HCT116 (cell line): ENCODE measurements around the gene HAT1. TPM values are rescaled to one million over a fixed set of nuclear protein-coding genes. Genes with fewer than 3 reads are reported as not detected.

Experiments used
- ATAC-seq: fragments of 200-7000 bp; cut with Tn5 transposase; 2 replicates; pipeline ENCODE4 v1.9.1; 2020; ENCODE audit warnings: mild to moderate bottlenecking, moderate library complexity
- BruUV-seq: library from RNA; stranded (reverse); fragments of 400-500 nt; replicated peaks from 2 replicates; lab custom pipeline; 2021; lab: Mats Ljungman, UMichigan
- CTCF ChIA-PET: fragments of 300-600 bp; sonication (Branson Sonifier 250); formaldehyde crosslinking; loops from one replicate; lab custom pipeline; 2021; ENCODE audit warnings: antibody characterized with exemption; lab: Charles Lee
- POLR2A ChIA-PET: fragments of 300-600, 350-600 bp; sonication (Branson Sonifier 250); formaldehyde crosslinking; loops from one replicate; lab custom pipeline; 2021; ENCODE audit warnings: antibody characterized with exemption; lab: Charles Lee
- RAD21 ChIA-PET, 2 experiments: fragments of 300-600 bp; sonication (Branson Sonifier 250); formaldehyde crosslinking; loops; one replicate each; lab custom pipeline; 2023; ENCODE audit warnings: low total read pairs in 2 of 2; ENCODE audit not compliant: uncharacterized antibody in 2 of 2, unreplicated experiment in 2 of 2, low non-redundant PET in 1 of 2; lab: Charles Lee
- DNase-seq: peaks from one replicate; pipeline ENCODE4 v3.0.0-alpha.2; 2010; ENCODE audit warnings: low read depth, low spot score
- H2AFZ ChIP-seq: fragments of 200-600 bp; shearing (Covaris generic), sonication (generic); 2 replicates; pipeline ENCODE4 v1.6.1; 2017; ENCODE audit warnings: low read depth, mixed run types, mixed read lengths, antibody characterized with exemption, low read length; ENCODE audit not compliant: poor library complexity, severe bottlenecking
- H3K27ac ChIP-seq: 2 replicates; pipeline ENCODE4 v1.5.1; 2012; ENCODE audit warnings: low read depth, low read length
- H3K27me3 ChIP-seq: fragments of 200-600 bp; sonication (generic); 2 replicates; pipeline ENCODE4 v1.6.1; 2016; ENCODE audit warnings: mixed run types, low read length, mixed read lengths; ENCODE audit not compliant: insufficient read depth
- H3K36me3 ChIP-seq, 2 experiments: fragments of 200-500 bp in 1 of 2; fragments of 200-600 bp in 1 of 2; sonication (Bioruptor generic) in 1 of 2; sonication (generic) in 1 of 2; 2 replicates each; pipeline versions ENCODE4 v1.5.1 to v1.6.1; 2014 to 2016; ENCODE audit warnings: low read length in 2 of 2, inconsistent platforms in 1 of 2, mixed read lengths in 1 of 2, mixed run types in 1 of 2; ENCODE audit not compliant: insufficient read depth in 2 of 2, control insufficient read depth in 1 of 2
- H3K4me1 ChIP-seq, 2 experiments: fragments of 200-600 bp in 1 of 2; sonication (generic) in 1 of 2; 2 replicates each; pipeline versions ENCODE4 v1.5.1 to v1.6.1; 2012 to 2017; ENCODE audit warnings: low read length in 2 of 2, inconsistent platforms in 1 of 2, mild to moderate bottlenecking in 1 of 2, mixed read lengths in 1 of 2, mixed run types in 1 of 2, moderate library complexity in 1 of 2; ENCODE audit not compliant: insufficient read depth in 2 of 2, control insufficient read depth in 1 of 2
- H3K4me2 ChIP-seq: fragments of 200-600 bp; sonication (generic); 2 replicates; pipeline ENCODE4 v1.6.1; 2017; ENCODE audit warnings: mixed run types, low read length, mixed read lengths
- H3K4me3 ChIP-seq, 2 experiments: fragments of 200-600 bp in 1 of 2; sonication (generic) in 1 of 2; replicated peaks in 1 of 2; 2 replicates each; pipeline ENCODE4 v1.5.1; 2011 to 2016; ENCODE audit warnings: low read length in 2 of 2, control low read depth in 1 of 2, low read depth in 1 of 2, mild to moderate bottlenecking in 1 of 2, mixed read lengths in 1 of 2, mixed run types in 1 of 2
- H3K79me2 ChIP-seq: fragments of 200-600 bp; sonication (generic); 2 replicates; pipeline ENCODE4 v1.6.1; 2017; ENCODE audit warnings: mild to moderate bottlenecking, mixed run types, low read length, moderate library complexity, mixed read lengths; ENCODE audit not compliant: insufficient read depth
- H3K9ac ChIP-seq: fragments of 200-600 bp; sonication (generic); 2 replicates; pipeline ENCODE4 v1.6.1; 2016; ENCODE audit warnings: low read length, mixed read lengths
- H3K9me2 ChIP-seq: fragments of 200-600 bp; sonication (generic), shearing (Covaris generic); 2 replicates; pipeline ENCODE4 v1.6.1; 2017; ENCODE audit warnings: mixed run types, mild to moderate bottlenecking, moderate library complexity; ENCODE audit not compliant: insufficient read depth
- H3K9me3 ChIP-seq, 2 experiments: fragments of 200-500 bp in 1 of 2; fragments of 200-600 bp in 1 of 2; sonication (Bioruptor generic) in 1 of 2; sonication (generic) in 1 of 2; 2 replicates each; pipeline ENCODE4 v1.6.1; 2014 to 2017; ENCODE audit warnings: low read length in 2 of 2, mixed read lengths in 2 of 2, inconsistent platforms in 1 of 2, low read depth in 1 of 2, mild to moderate bottlenecking in 1 of 2, mixed run types in 1 of 2, moderate library complexity in 1 of 2; ENCODE audit not compliant: control insufficient read depth in 1 of 2, insufficient read depth in 1 of 2
- H4K20me1 ChIP-seq: fragments of 200-600 bp; sonication (generic), shearing (Covaris generic); 2 replicates; pipeline ENCODE4 v1.6.1; 2017; ENCODE audit warnings: mixed run types, mild to moderate bottlenecking, moderate library complexity; ENCODE audit not compliant: insufficient read depth
- ATF3 ChIP-seq: IDR thresholded peaks from 2 replicates; pipeline ENCODE4 v1.6.1; 2012
- CEBPB ChIP-seq: IDR thresholded peaks from 2 replicates; pipeline ENCODE4 v1.6.1; 2012; ENCODE audit warnings: low read depth
- ELF1 ChIP-seq: IDR thresholded peaks from 2 replicates; pipeline ENCODE4 v1.6.1; 2012; ENCODE audit warnings: low read depth, borderline replicate concordance
- EZH2phosphoT487 ChIP-seq: fragments of 200-600 bp; IDR thresholded peaks from 2 replicates; pipeline ENCODE4 v1.6.1; 2018; ENCODE audit warnings: antibody characterized with exemption, borderline replicate concordance
- FOSL1 ChIP-seq: IDR thresholded peaks from 2 replicates; pipeline ENCODE4 v1.6.1; 2012; ENCODE audit warnings: low read depth
- JUND ChIP-seq: IDR thresholded peaks from 2 replicates; pipeline ENCODE4 v1.6.1; 2012
- POLR2A ChIP-seq: IDR thresholded peaks from 2 replicates; pipeline ENCODE4 v1.7.0; 2011; ENCODE audit warnings: borderline replicate concordance; ENCODE audit not compliant: insufficient read depth, insufficient read length; ENCODE audit errors: extremely low read depth
- POLR2AphosphoS5 ChIP-seq: IDR thresholded peaks from 2 replicates; pipeline ENCODE4 v1.6.1; 2011; ENCODE audit warnings: mild to moderate bottlenecking, low read depth, low read length, moderate library complexity
- RAD21 ChIP-seq: IDR thresholded peaks from 2 replicates; pipeline ENCODE4 v1.6.1; 2012; ENCODE audit warnings: low read depth, mild to moderate bottlenecking
- SRF ChIP-seq: IDR thresholded peaks from 2 replicates; pipeline ENCODE4 v1.6.1; 2012; ENCODE audit warnings: low read depth
- TCF7L2 ChIP-seq: IDR thresholded peaks from 2 replicates; pipeline ENCODE4 v1.7.0; 2011; ENCODE audit warnings: borderline replicate concordance, inconsistent platforms; ENCODE audit not compliant: insufficient read depth, insufficient read length; ENCODE audit errors: extremely low read depth
- YY1 ChIP-seq: IDR thresholded peaks from 2 replicates; pipeline ENCODE4 v1.6.1; 2011; ENCODE audit warnings: low read length, low read depth, moderate library complexity, mild to moderate bottlenecking; ENCODE audit not compliant: insufficient replicate concordance; ENCODE audit errors: extremely low read depth
- ZBTB33 ChIP-seq: IDR thresholded peaks from 2 replicates; pipeline ENCODE4 v1.6.1; 2011; ENCODE audit warnings: mild to moderate bottlenecking, low read length, moderate library complexity; ENCODE audit not compliant: insufficient replicate concordance; ENCODE audit errors: extremely low read depth
- ZFX ChIP-seq: fragments of 450-650 bp; IDR thresholded peaks from 2 replicates; pipeline ENCODE4 v1.6.1; 2017
- ZNF274 ChIP-seq: fragments of 200-500 bp; sonication (Bioruptor generic); IDR thresholded peaks from 2 replicates; pipeline ENCODE4 v1.6.1; 2014; ENCODE audit warnings: mild to moderate bottlenecking, low read depth, low read length, inconsistent platforms
- intact Hi-C: fragments of 100-400 bp; cut with micrococcal nuclease; formaldehyde crosslinking; loops from 2 replicates; pipeline ENCODE4 v1.10.0; 2022
- total RNA-seq: library from RNA; stranded (reverse); gene quantifications from one replicate; pipeline ENCODE4 v1.2.1, GENCODE V29; 2021; ENCODE audit not compliant: unreplicated experiment
- TF ChIP-seq, protein P1 (sequence below): IDR thresholded peaks from 2 replicates; pipeline ENCODE4 v1.6.1; 2012; ENCODE audit warnings: low read depth

HAT1 gene
- total RNA-seq, 1 experiment from 2014 or later, result 72.6 TPM

DNA sequence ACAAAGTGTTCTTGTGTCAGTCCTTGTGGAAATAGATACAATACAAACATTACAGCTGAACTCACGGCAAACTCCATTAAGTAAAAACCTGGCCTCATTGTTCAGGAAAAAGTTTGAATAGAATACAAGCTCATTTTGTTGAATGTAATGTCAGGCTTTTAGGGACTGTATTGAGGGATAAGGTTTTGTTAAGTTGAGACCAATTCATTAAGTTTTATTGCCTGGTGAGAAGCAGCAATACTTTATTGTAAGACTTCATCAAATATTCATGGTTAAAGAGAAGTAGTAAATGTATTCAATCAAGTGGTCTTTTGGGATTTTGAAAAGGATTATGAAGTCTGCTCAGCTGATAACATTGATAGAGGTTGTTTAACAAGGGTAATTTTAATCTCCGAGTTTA lies 42.0 kb downstream of the HAT1 start:
- Histone ChIP-seq H4K20me1 (peaks cover 4% of the 10 kb centered on the region; the same call in 1 of the 2 replicates), H3K4me3 (no peak overlapping the region), H3K4me1 (no peaks in the 10 kb centered on the region), H3K27me3 (no peaks in the 10 kb centered on the region), H3K9me2 (no peaks in the 10 kb centered on the region), H3K4me2 (no peak overlapping the region), H3K36me3 (peaks cover 4 to 10% of the 10 kb centered on the region in 2 experiments; a peak in 2 of 4 replicates), H3K9ac (no peak overlapping the region), H3K9me3 (no peaks in the 10 kb centered on the region), H2AFZ (no peak overlapping the region), H3K79me2 (peaks cover 16% of the 10 kb centered on the region), H3K27ac (no peak overlapping the region)
- RAD21 ChIA-PET, result no interaction called here
- CTCF ChIA-PET, result no interaction called here
- intact Hi-C loops, result no loop called here
- DNase-seq (no peak), ATAC-seq (no peak)
- no TSS peak for BruUV-seq
- TF ChIP-seq ZFX (no peak), ELF1 (no peak), ZNF274 (no peak)
- POLR2A ChIA-PET, result no interaction called here

GRCh38 chr2:171965238-171965637 lies 43.0 kb downstream of the HAT1 start:
- Histone ChIP-seq H3K79me2 (peaks cover 16% of the 10 kb centered on the region), H3K27me3 (no peaks in the 10 kb centered on the region), H4K20me1 (peaks cover 4% of the 10 kb centered on the region; the same call in 1 of the 2 replicates), H3K4me2 (no peak overlapping the region), H3K9me3 (no peaks in the 10 kb centered on the region), H3K9ac (no peak overlapping the region), H3K4me3 (no peak overlapping the region), H3K36me3 (peaks cover 4 to 10% of the 10 kb centered on the region in 2 experiments; a peak in 2 of 4 replicates), H3K9me2 (no peaks in the 10 kb centered on the region), H2AFZ (no peak overlapping the region), H3K4me1 (no peaks in the 10 kb centered on the region), H3K27ac (no peak overlapping the region)
- intact Hi-C loops, result no loop called here
- POLR2A ChIA-PET, result no interaction called here
- BruUV-seq, result no TSS peak
- RAD21 ChIA-PET, result no interaction called here
- DNase-seq (no peak), ATAC-seq (no peak)
- CTCF ChIA-PET, result no interaction called here
- no peak for TF ChIP-seq RAD21
- no peak for TF ChIP-seq FOSL1
- TF ChIP-seq JUND, result no peak
- TF ChIP-seq CEBPB, result no peak
- TF ChIP-seq POLR2AphosphoS5, result no peak
- no peak for TF ChIP-seq ZBTB33
- no peak for TF ChIP-seq ZFX
- TF ChIP-seq TCF7L2, result no peak
- TF ChIP-seq POLR2A, result no peak
- TF ChIP-seq, protein P1, sequence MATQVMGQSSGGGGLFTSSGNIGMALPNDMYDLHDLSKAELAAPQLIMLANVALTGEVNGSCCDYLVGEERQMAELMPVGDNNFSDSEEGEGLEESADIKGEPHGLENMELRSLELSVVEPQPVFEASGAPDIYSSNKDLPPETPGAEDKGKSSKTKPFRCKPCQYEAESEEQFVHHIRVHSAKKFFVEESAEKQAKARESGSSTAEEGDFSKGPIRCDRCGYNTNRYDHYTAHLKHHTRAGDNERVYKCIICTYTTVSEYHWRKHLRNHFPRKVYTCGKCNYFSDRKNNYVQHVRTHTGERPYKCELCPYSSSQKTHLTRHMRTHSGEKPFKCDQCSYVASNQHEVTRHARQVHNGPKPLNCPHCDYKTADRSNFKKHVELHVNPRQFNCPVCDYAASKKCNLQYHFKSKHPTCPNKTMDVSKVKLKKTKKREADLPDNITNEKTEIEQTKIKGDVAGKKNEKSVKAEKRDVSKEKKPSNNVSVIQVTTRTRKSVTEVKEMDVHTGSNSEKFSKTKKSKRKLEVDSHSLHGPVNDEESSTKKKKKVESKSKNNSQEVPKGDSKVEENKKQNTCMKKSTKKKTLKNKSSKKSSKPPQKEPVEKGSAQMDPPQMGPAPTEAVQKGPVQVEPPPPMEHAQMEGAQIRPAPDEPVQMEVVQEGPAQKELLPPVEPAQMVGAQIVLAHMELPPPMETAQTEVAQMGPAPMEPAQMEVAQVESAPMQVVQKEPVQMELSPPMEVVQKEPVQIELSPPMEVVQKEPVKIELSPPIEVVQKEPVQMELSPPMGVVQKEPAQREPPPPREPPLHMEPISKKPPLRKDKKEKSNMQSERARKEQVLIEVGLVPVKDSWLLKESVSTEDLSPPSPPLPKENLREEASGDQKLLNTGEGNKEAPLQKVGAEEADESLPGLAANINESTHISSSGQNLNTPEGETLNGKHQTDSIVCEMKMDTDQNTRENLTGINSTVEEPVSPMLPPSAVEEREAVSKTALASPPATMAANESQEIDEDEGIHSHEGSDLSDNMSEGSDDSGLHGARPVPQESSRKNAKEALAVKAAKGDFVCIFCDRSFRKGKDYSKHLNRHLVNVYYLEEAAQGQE, result no peak
- no peak for TF ChIP-seq ELF1
- TF ChIP-seq ATF3, result no peak
- no peak for TF ChIP-seq EZH2phosphoT487
- no peak for TF ChIP-seq YY1
- no peak for TF ChIP-seq SRF
- no peak for TF ChIP-seq ZNF274
